HEK293 (cell line): ENCODE data around the gene PSMD6.

ENCODE experiments used
- CTCF ChIA-PET: fragments of 350-600 bp; formaldehyde crosslinking; extraction: SDS; loops from one replicate; lab custom pipeline; 2021; ENCODE audit warnings: antibody characterized with exemption; lab: Yijun Ruan, JAX
- POLR2A ChIA-PET: fragments of 300-600 bp; formaldehyde crosslinking; extraction: SDS; loops from one replicate; lab custom pipeline; 2020; ENCODE audit warnings: antibody characterized with exemption, inconsistent platforms; lab: Yijun Ruan, JAX
- H3K27ac ChIP-seq: fragments of 200-500 bp; sonication (Bioruptor generic); 2 replicates; pipeline ENCODE4 v1.5.1; 2014; ENCODE audit warnings: low read depth, low read length, control low read depth, inconsistent platforms; ENCODE audit errors: extremely low read depth
- H3K36me3 ChIP-seq, 2 experiments: fragments of 200-500 bp in 1 of 2; sonication (Bioruptor generic) in 1 of 2; 1 replicate in 1 of 2; 2 replicates in 1 of 2; pipeline ENCODE4 v1.5.1; 2014 to 2017; ENCODE audit warnings: inconsistent platforms in 2 of 2, low read length in 2 of 2; ENCODE audit not compliant: control insufficient read depth in 2 of 2, insufficient read depth in 1 of 2
- H3K4me1 ChIP-seq: fragments of 200-500 bp; sonication (Bioruptor generic); 2 replicates; pipeline ENCODE4 v1.5.1; 2014; ENCODE audit warnings: mild to moderate bottlenecking, low read length, inconsistent platforms; ENCODE audit not compliant: control insufficient read depth, insufficient read depth
- H3K4me3 ChIP-seq: 2 replicates; pipeline ENCODE4 v1.5.1; 2011; ENCODE audit warnings: low read depth, mild to moderate bottlenecking, control low read depth, low read length, moderate library complexity
- H3K9me3 ChIP-seq: fragments of 200-500 bp; sonication (Bioruptor generic); 2 replicates; pipeline ENCODE4 v1.5.1; 2014; ENCODE audit warnings: low read depth, low read length, inconsistent platforms; ENCODE audit not compliant: control insufficient read depth, insufficient read depth
- GLI4 ChIP-seq: fragments of 450-650 bp; formaldehyde crosslinking; IDR thresholded peaks from 2 replicates; pipeline ENCODE4 v1.5.1; 2016; ENCODE audit warnings: missing biosample characterization, missing genetic modification characterization
- OVOL3 ChIP-seq: fragments of 450-650 bp; formaldehyde crosslinking; IDR thresholded peaks from 2 replicates; pipeline ENCODE4 v1.5.1; 2016; ENCODE audit warnings: missing biosample characterization, missing genetic modification characterization
- SP7 ChIP-seq: fragments of 450-650 bp; formaldehyde crosslinking; IDR thresholded peaks from 2 replicates; pipeline ENCODE4 v1.5.1; 2016; ENCODE audit warnings: missing biosample characterization, missing genetic modification characterization
- TCF7L2 ChIP-seq: IDR thresholded peaks from 2 replicates; pipeline ENCODE4 v1.6.1; 2011; ENCODE audit warnings: low read depth, mild to moderate bottlenecking, inconsistent platforms, low read length, moderate library complexity, borderline replicate concordance
- TRIM28 ChIP-seq: IDR thresholded peaks from 2 replicates; pipeline ENCODE4 v1.6.1; 2011; ENCODE audit warnings: low read length, control low read depth, borderline replicate concordance
- WT1 ChIP-seq: fragments of 450-650 bp; formaldehyde crosslinking; IDR thresholded peaks from 2 replicates; pipeline ENCODE4 v1.5.1; 2016; ENCODE audit warnings: missing biosample characterization, missing genetic modification characterization
- ZNF133 ChIP-seq: fragments of 450-650 bp; formaldehyde crosslinking; IDR thresholded peaks from 2 replicates; pipeline ENCODE4 v1.5.1; 2016; ENCODE audit warnings: missing biosample characterization, missing genetic modification characterization
- ZNF18 ChIP-seq: fragments of 450-650 bp; formaldehyde crosslinking; IDR thresholded peaks from 2 replicates; pipeline ENCODE4 v1.5.1; 2016; ENCODE audit warnings: missing biosample characterization, missing genetic modification characterization
- ZNF19 ChIP-seq: fragments of 450-650 bp; formaldehyde crosslinking; IDR thresholded peaks from 2 replicates; pipeline ENCODE4; 2016; ENCODE audit warnings: missing biosample characterization, missing genetic modification characterization, low read depth
- ZNF214 ChIP-seq: fragments of 450-650 bp; formaldehyde crosslinking; IDR thresholded peaks from 2 replicates; pipeline ENCODE4 v1.5.1; 2017; ENCODE audit warnings: missing biosample characterization, mild to moderate bottlenecking, missing genetic modification characterization, borderline replicate concordance
- ZNF23 ChIP-seq: fragments of 450-650 bp; formaldehyde crosslinking; IDR thresholded peaks from 2 replicates; pipeline ENCODE4 v1.5.1; 2016; ENCODE audit warnings: missing biosample characterization, missing genetic modification characterization, borderline replicate concordance
- ZNF266 ChIP-seq: fragments of 450-650 bp; formaldehyde crosslinking; IDR thresholded peaks from 2 replicates; pipeline ENCODE4 v1.5.1; 2016; ENCODE audit warnings: missing biosample characterization, missing genetic modification characterization, low read depth
- ZNF354C ChIP-seq: fragments of 450-650 bp; formaldehyde crosslinking; IDR thresholded peaks from 2 replicates; pipeline ENCODE4 v1.5.1; 2016; ENCODE audit warnings: missing biosample characterization, missing genetic modification characterization, low read depth, borderline replicate concordance
- ZNF391 ChIP-seq: fragments of 450-650 bp; formaldehyde crosslinking; IDR thresholded peaks from 2 replicates; pipeline ENCODE4 v1.5.1; 2016; ENCODE audit warnings: low read depth, missing biosample characterization, missing genetic modification characterization, borderline replicate concordance
- ZNF433 ChIP-seq: fragments of 450-650 bp; formaldehyde crosslinking; IDR thresholded peaks from 2 replicates; pipeline ENCODE4 v1.5.1; 2016; ENCODE audit warnings: missing biosample characterization, missing genetic modification characterization, low read depth
- ZNF670 ChIP-seq: fragments of 450-650 bp; formaldehyde crosslinking; IDR thresholded peaks from 2 replicates; pipeline ENCODE4 v1.5.1; 2016; ENCODE audit warnings: missing biosample characterization, missing genetic modification characterization, low read depth
- TF ChIP-seq, protein P1 (sequence below): fragments of 450-650 bp; formaldehyde crosslinking; IDR thresholded peaks from 2 replicates; pipeline ENCODE4 v1.5.1; 2016; ENCODE audit warnings: missing biosample characterization, missing genetic modification characterization, borderline replicate concordance
- TF ChIP-seq, protein P2 (sequence below): fragments of 450-650 bp; formaldehyde crosslinking; IDR thresholded peaks from 2 replicates; pipeline ENCODE4 v1.5.1; 2016; ENCODE audit warnings: missing biosample characterization, missing genetic modification characterization
- TF ChIP-seq, protein P3 (sequence below): sonication (generic); formaldehyde crosslinking; IDR thresholded peaks from 2 replicates; pipeline ENCODE4 v1.8.1; 2022; ENCODE audit warnings: mild to moderate bottlenecking, moderate library complexity, missing genetic modification reagents

Gene PSMD6

DNA sequence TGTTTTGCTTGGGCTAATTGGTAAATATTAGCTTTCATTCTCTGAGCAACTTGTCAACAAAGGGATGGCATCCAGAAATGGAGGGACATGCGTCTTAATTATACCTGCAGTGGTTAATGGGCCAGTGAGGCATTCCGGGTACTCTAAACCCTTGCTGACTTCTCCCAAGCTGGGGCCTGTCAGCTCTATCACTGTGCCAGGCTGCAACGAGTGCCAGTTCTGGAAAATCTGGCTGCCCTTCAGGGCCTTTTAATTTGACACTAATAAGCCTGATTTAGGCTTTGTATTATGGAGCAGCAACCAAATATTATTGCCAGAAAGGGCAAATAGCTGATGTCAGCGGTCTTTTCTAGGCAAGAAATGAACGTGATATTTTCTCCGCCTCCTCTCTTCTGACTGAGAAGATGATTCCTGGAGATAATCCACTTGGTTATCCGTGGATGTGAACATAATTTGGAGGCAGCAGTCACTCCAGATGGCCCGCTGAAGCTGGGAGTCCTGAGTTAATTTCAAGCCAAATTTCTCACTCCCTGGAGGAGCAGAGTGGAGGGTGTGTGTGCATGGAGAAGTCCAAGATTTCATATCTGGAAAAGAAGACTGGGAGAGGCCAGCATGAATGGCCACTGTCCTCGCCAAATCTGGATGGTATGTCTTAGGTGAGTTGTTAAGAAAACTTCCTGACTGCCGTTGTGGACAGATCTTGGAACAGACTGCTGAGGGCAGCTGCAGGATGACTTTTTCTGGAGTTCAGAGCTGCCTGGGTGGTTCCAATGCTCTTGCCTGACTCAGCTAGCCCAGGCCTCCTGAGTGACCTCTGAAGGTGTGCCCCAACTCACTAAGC, 44.4 kb upstream of the PSMD6 start:
- Histone ChIP-seq H3K27ac (no peak overlapping the region), H3K9me3 (no peaks in the 10 kb centered on the region), H3K36me3 (no peaks in the 10 kb centered on the region), H3K4me1 (no peaks in the 10 kb centered on the region), H3K4me3 (no peak overlapping the region)
- TF ChIP-seq OVOL3 (tag by site-specific recombination), result no peak
- TF ChIP-seq, protein P1, sequence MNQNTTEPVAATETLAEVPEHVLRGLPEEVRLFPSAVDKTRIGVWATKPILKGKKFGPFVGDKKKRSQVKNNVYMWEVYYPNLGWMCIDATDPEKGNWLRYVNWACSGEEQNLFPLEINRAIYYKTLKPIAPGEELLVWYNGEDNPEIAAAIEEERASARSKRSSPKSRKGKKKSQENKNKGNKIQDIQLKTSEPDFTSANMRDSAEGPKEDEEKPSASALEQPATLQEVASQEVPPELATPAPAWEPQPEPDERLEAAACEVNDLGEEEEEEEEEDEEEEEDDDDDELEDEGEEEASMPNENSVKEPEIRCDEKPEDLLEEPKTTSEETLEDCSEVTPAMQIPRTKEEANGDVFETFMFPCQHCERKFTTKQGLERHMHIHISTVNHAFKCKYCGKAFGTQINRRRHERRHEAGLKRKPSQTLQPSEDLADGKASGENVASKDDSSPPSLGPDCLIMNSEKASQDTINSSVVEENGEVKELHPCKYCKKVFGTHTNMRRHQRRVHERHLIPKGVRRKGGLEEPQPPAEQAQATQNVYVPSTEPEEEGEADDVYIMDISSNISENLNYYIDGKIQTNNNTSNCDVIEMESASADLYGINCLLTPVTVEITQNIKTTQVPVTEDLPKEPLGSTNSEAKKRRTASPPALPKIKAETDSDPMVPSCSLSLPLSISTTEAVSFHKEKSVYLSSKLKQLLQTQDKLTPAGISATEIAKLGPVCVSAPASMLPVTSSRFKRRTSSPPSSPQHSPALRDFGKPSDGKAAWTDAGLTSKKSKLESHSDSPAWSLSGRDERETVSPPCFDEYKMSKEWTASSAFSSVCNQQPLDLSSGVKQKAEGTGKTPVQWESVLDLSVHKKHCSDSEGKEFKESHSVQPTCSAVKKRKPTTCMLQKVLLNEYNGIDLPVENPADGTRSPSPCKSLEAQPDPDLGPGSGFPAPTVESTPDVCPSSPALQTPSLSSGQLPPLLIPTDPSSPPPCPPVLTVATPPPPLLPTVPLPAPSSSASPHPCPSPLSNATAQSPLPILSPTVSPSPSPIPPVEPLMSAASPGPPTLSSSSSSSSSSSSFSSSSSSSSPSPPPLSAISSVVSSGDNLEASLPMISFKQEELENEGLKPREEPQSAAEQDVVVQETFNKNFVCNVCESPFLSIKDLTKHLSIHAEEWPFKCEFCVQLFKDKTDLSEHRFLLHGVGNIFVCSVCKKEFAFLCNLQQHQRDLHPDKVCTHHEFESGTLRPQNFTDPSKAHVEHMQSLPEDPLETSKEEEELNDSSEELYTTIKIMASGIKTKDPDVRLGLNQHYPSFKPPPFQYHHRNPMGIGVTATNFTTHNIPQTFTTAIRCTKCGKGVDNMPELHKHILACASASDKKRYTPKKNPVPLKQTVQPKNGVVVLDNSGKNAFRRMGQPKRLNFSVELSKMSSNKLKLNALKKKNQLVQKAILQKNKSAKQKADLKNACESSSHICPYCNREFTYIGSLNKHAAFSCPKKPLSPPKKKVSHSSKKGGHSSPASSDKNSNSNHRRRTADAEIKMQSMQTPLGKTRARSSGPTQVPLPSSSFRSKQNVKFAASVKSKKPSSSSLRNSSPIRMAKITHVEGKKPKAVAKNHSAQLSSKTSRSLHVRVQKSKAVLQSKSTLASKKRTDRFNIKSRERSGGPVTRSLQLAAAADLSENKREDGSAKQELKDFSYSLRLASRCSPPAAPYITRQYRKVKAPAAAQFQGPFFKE (tag by site-specific recombination), result no peak
- TF ChIP-seq ZNF23 (tag by site-specific recombination), result no peak
- no peak for TF ChIP-seq GLI4
- no peak for TF ChIP-seq ZNF19 (tag by site-specific recombination)
- TF ChIP-seq ZNF670 (tag by site-specific recombination), result no peak
- no peak for TF ChIP-seq TRIM28
- no peak for TF ChIP-seq TCF7L2
- TF ChIP-seq ZNF266 (tag by site-specific recombination), result no peak
- no peak for TF ChIP-seq ZNF214 (tag by site-specific recombination)
- TF ChIP-seq ZNF133 (tag by site-specific recombination), result no peak
- TF ChIP-seq, protein P2, sequence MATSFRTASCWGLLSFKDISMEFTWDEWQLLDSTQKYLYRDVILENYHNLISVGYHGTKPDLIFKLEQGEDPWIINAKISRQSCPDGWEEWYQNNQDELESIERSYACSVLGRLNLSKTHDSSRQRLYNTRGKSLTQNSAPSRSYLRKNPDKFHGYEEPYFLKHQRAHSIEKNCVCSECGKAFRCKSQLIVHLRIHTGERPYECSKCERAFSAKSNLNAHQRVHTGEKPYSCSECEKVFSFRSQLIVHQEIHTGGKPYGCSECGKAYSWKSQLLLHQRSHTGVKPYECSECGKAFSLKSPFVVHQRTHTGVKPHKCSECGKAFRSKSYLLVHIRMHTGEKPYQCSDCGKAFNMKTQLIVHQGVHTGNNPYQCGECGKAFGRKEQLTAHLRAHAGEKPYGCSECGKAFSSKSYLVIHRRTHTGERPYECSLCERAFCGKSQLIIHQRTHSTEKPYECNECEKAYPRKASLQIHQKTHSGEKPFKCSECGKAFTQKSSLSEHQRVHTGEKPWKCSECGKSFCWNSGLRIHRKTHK, result no peak
- TF ChIP-seq WT1 (tag by site-specific recombination), result no peak
- TF ChIP-seq ZNF18 (tag by site-specific recombination), result no peak
- no peak for TF ChIP-seq ZNF354C (tag by site-specific recombination)
- no peak for TF ChIP-seq ZNF391 (tag by site-specific recombination)
- TF ChIP-seq SP7, result no peak
- TF ChIP-seq ZNF433 (tag by site-specific recombination), result no peak
- TF ChIP-seq, protein P3, sequence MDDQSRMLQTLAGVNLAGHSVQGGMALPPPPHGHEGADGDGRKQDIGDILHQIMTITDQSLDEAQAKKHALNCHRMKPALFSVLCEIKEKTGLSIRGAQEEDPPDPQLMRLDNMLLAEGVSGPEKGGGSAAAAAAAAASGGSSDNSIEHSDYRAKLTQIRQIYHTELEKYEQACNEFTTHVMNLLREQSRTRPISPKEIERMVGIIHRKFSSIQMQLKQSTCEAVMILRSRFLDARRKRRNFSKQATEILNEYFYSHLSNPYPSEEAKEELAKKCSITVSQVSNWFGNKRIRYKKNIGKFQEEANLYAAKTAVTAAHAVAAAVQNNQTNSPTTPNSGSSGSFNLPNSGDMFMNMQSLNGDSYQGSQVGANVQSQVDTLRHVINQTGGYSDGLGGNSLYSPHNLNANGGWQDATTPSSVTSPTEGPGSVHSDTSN, result no peak
- CTCF ChIA-PET, result no interaction called here
- POLR2A ChIA-PET, result no interaction called here
